ENCODE measurements around the gene HCN1.

HCN1 gene

GRCh38 chr5:45694255-45694814 is 1.8 kb downstream of the HCN1 start:
- no peak for TF ChIP-seq CTCF (conservative IDR thresholded peaks at IDR 0.05)
- no peak overlapping the region for H3K27ac ChIP-seq

GRCh38 chr5:45692481-45692880 is 3.7 kb downstream of the HCN1 start:
- no peak for TF ChIP-seq CTCF (conservative IDR thresholded peaks at IDR 0.05)
- H3K27ac ChIP-seq, result no peak overlapping the region

- H3K27ac ChIP-seq, result no peak overlapping the region
Measured at GRCh38 chr5:45691656-45692055, 4.5 kb downstream of the HCN1 start.

GRCh38 chr5:45687701-45688100 is 8.5 kb downstream of the HCN1 start:
- no peak for TF ChIP-seq CTCF (conservative IDR thresholded peaks at IDR 0.05)
- H3K27ac ChIP-seq, result no peak overlapping the region

More at GRCh38 chr5:45691656-45692055, 4.5 kb downstream of the HCN1 start:
- TF ChIP-seq CTCF (conservative IDR thresholded peaks at IDR 0.05), result no peak

GRCh38 chr5:45686620-45687019 is 9.6 kb downstream of the HCN1 start:
- H3K27ac ChIP-seq, result no peak overlapping the region

GRCh38 chr5:45684118-45684517 is 12.1 kb downstream of the HCN1 start:
- TF ChIP-seq CTCF (conservative IDR thresholded peaks at IDR 0.05), result no peak
- no peak overlapping the region for H3K27ac ChIP-seq

More at GRCh38 chr5:45686620-45687019, 9.6 kb downstream of the HCN1 start:
- TF ChIP-seq CTCF (conservative IDR thresholded peaks at IDR 0.05), result no peak

- H3K27ac ChIP-seq, result no peak overlapping the region
- TF ChIP-seq CTCF (conservative IDR thresholded peaks at IDR 0.05), result no peak
Measured at GRCh38 chr5:45680950-45681349, 15.2 kb downstream of the HCN1 start.
